Stimulated activated memory B cell treated with anti-CD40 and anti-IgM and Interleukin-4, amounts not matched to agents 10 μg/mL and 1 μg/mL and 100 μg/mL, for 72 hours (primary cell): ENCODE results near the gene ABCC3.

Experiments used
- ATAC-seq: fragments of 150-1000 bp; cut with Tn5 transposase; 2 replicates; pipeline ENCODE4 v1.10.0; 2021
- H3K27ac Mint-ChIP-seq: one replicate; pipeline ENCODE4 v1.8.0; 2022; ENCODE audit warnings: mild to moderate bottlenecking, mixed read lengths
- H3K27me3 Mint-ChIP-seq: one replicate; pipeline ENCODE4 v1.8.0; 2022; ENCODE audit warnings: mixed read lengths
- H3K36me3 Mint-ChIP-seq: one replicate; pipeline ENCODE4 v1.8.0; 2022; ENCODE audit warnings: mixed read lengths
- H3K4me1 Mint-ChIP-seq: one replicate; pipeline ENCODE4 v1.8.0; 2022; ENCODE audit warnings: mixed read lengths
- H3K4me3 Mint-ChIP-seq: one replicate; pipeline ENCODE4 v1.8.0; 2022; ENCODE audit warnings: mild to moderate bottlenecking, moderate library complexity, mixed read lengths
- H3K9me3 Mint-ChIP-seq: one replicate; pipeline ENCODE4 v1.8.0; 2022; ENCODE audit warnings: mixed read lengths

Gene ABCC3

GRCh38 chr17:50642722-50643656, 8.3 kb downstream of the ABCC3 start:
- H3K4me3 Mint-ChIP-seq: no peak overlapping the region
- H3K27ac Mint-ChIP-seq: no peak overlapping the region
- no peaks in the 10 kb centered on the region for H3K9me3 Mint-ChIP-seq
- ATAC-seq: no peak
- peaks cover 77% of the 10 kb centered on the region for H3K27me3 Mint-ChIP-seq
- H3K4me1 Mint-ChIP-seq: no peaks in the 10 kb centered on the region
- no peaks in the 10 kb centered on the region for H3K36me3 Mint-ChIP-seq

GRCh38 chr17:50645748-50646682, 11.3 kb downstream of the ABCC3 start:
- Mint-ChIP-seq H3K4me1 (no peaks in the 10 kb centered on the region), H3K9me3 (no peaks in the 10 kb centered on the region), H3K36me3 (no peaks in the 10 kb centered on the region), H3K27ac (no peak overlapping the region), H3K27me3 (peaks cover 56% of the 10 kb centered on the region), H3K4me3 (no peak overlapping the region)
- peak; percentile 15 for ATAC-seq

GRCh38 chr17:50647187-50647586, 12.5 kb downstream of the ABCC3 start:
- Mint-ChIP-seq H3K27ac (no peak overlapping the region), H3K27me3 (peaks cover 44% of the 10 kb centered on the region), H3K4me1 (no peaks in the 10 kb centered on the region), H3K4me3 (no peak overlapping the region), H3K36me3 (no peaks in the 10 kb centered on the region), H3K9me3 (no peaks in the 10 kb centered on the region)
- ATAC-seq: no peak

- H3K4me3 Mint-ChIP-seq: no peak overlapping the region
- no peaks in the 10 kb centered on the region for H3K4me1 Mint-ChIP-seq
- H3K9me3 Mint-ChIP-seq: no peaks in the 10 kb centered on the region
- H3K36me3 Mint-ChIP-seq: no peaks in the 10 kb centered on the region
- H3K27me3 Mint-ChIP-seq: peaks cover 27% of the 10 kb centered on the region
- H3K27ac Mint-ChIP-seq: no peak overlapping the region
- no peak for ATAC-seq
Measured at GRCh38 chr17:50649042-50649908, 14.6 kb downstream of the ABCC3 start.

GRCh38 chr17:50651661-50652060, 17.0 kb downstream of the ABCC3 start:
- no peak overlapping the region for H3K4me3 Mint-ChIP-seq
- ATAC-seq: no peak
- no peak overlapping the region for H3K27ac Mint-ChIP-seq
- H3K27me3 Mint-ChIP-seq: peaks cover 16% of the 10 kb centered on the region
- no peaks in the 10 kb centered on the region for H3K36me3 Mint-ChIP-seq
- no peaks in the 10 kb centered on the region for H3K9me3 Mint-ChIP-seq
- no peaks in the 10 kb centered on the region for H3K4me1 Mint-ChIP-seq

- no peak overlapping the region for H3K27ac Mint-ChIP-seq
- no peaks in the 10 kb centered on the region for H3K36me3 Mint-ChIP-seq
- no peaks in the 10 kb centered on the region for H3K9me3 Mint-ChIP-seq
- no peak for ATAC-seq
- peaks cover 21% of the 10 kb centered on the region for H3K27me3 Mint-ChIP-seq
- no peaks in the 10 kb centered on the region for H3K4me1 Mint-ChIP-seq
- no peak overlapping the region for H3K4me3 Mint-ChIP-seq
Measured at GRCh38 chr17:50653738-50654137, 19.1 kb downstream of the ABCC3 start.

- H3K4me1 Mint-ChIP-seq: peaks cover 4% of the 10 kb centered on the region
- no peaks in the 10 kb centered on the region for H3K9me3 Mint-ChIP-seq
- no peaks in the 10 kb centered on the region for H3K36me3 Mint-ChIP-seq
- no peak overlapping the region for H3K27ac Mint-ChIP-seq
- ATAC-seq: no peak
- H3K4me3 Mint-ChIP-seq: no peak overlapping the region
- H3K27me3 Mint-ChIP-seq: peaks cover 33% of the 10 kb centered on the region
Measured at GRCh38 chr17:50656509-50656908, 21.8 kb downstream of the ABCC3 start.

GRCh38 chr17:50657054-50657453, 22.4 kb downstream of the ABCC3 start:
- Mint-ChIP-seq H3K27me3 (peaks cover 38% of the 10 kb centered on the region), H3K4me1 (peaks cover 9% of the 10 kb centered on the region), H3K27ac (no peak overlapping the region), H3K9me3 (no peaks in the 10 kb centered on the region), H3K4me3 (no peak overlapping the region), H3K36me3 (no peaks in the 10 kb centered on the region)
- no peak for ATAC-seq

- no peak for ATAC-seq
- Mint-ChIP-seq H3K4me3 (no peak overlapping the region), H3K36me3 (no peaks in the 10 kb centered on the region), H3K9me3 (no peaks in the 10 kb centered on the region), H3K4me1 (peaks cover 10% of the 10 kb centered on the region), H3K27me3 (peaks cover 44% of the 10 kb centered on the region), H3K27ac (no peak overlapping the region)
Measured at GRCh38 chr17:50657627-50658026, 22.9 kb downstream of the ABCC3 start.

GRCh38 chr17:50658616-50659015, 23.9 kb downstream of the ABCC3 start:
- H3K27ac Mint-ChIP-seq: no peak overlapping the region
- no peaks in the 10 kb centered on the region for H3K36me3 Mint-ChIP-seq
- no peak overlapping the region for H3K4me3 Mint-ChIP-seq
- ATAC-seq: no peak
- peaks cover 53% of the 10 kb centered on the region for H3K27me3 Mint-ChIP-seq
- H3K9me3 Mint-ChIP-seq: no peaks in the 10 kb centered on the region
- peaks cover 10% of the 10 kb centered on the region for H3K4me1 Mint-ChIP-seq

GRCh38 chr17:50659179-50659578, 24.5 kb downstream of the ABCC3 start:
- peaks cover 53% of the 10 kb centered on the region for H3K27me3 Mint-ChIP-seq
- no peak for ATAC-seq
- no peaks in the 10 kb centered on the region for H3K9me3 Mint-ChIP-seq
- H3K36me3 Mint-ChIP-seq: no peaks in the 10 kb centered on the region
- H3K27ac Mint-ChIP-seq: no peak overlapping the region
- H3K4me3 Mint-ChIP-seq: no peak overlapping the region
- H3K4me1 Mint-ChIP-seq: peaks cover 10% of the 10 kb centered on the region

GRCh38 chr17:50660042-50660886, 25.6 kb downstream of the ABCC3 start:
- Mint-ChIP-seq H3K27me3 (peaks cover 53% of the 10 kb centered on the region), H3K9me3 (no peaks in the 10 kb centered on the region), H3K27ac (peak overlapping the region; percentile 48), H3K36me3 (no peaks in the 10 kb centered on the region), H3K4me3 (no peak overlapping the region), H3K4me1 (peaks cover 10% of the 10 kb centered on the region)
- ATAC-seq: no peak

GRCh38 chr17:50660887-50661345, 26.2 kb downstream of the ABCC3 start:
- Mint-ChIP-seq H3K4me3 (no peak overlapping the region), H3K27me3 (peaks cover 53% of the 10 kb centered on the region)

GRCh38 chr17:50661348-50661747, 26.7 kb downstream of the ABCC3 start:
- peak overlapping the region; percentile 48 for H3K27ac Mint-ChIP-seq
- no peak overlapping the region for H3K4me3 Mint-ChIP-seq
- no peak for ATAC-seq
- peaks cover 53% of the 10 kb centered on the region for H3K27me3 Mint-ChIP-seq
- no peaks in the 10 kb centered on the region for H3K36me3 Mint-ChIP-seq
- no peaks in the 10 kb centered on the region for H3K9me3 Mint-ChIP-seq
- peaks cover 10% of the 10 kb centered on the region for H3K4me1 Mint-ChIP-seq

More at GRCh38 chr17:50660887-50661345, 26.2 kb downstream of the ABCC3 start:
- Mint-ChIP-seq H3K27ac (peak overlapping the region; percentile 48), H3K36me3 (no peaks in the 10 kb centered on the region), H3K4me1 (peaks cover 10% of the 10 kb centered on the region), H3K9me3 (no peaks in the 10 kb centered on the region)
- ATAC-seq: no peak
